Measurements from ENCODE around the gene CCL5.

DNA sequence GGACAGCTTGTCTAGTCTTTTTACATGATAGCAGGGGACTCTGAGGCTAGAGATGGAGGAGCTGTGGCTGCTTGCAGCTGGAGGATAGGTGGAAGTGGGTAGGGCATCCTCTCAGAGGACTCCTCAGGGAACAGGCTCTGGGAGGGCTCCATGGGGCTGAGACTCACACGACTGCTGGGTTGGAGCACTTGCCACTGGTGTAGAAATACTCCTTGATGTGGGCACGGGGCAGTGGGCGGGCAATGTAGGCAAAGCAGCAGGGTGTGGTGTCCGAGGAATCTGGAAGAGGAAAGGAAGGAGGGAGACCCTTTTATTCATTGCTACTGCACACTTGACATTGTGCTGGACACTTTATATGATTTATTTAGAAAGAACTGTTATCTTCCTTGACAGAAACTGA lies 1.8 kb downstream of the CCL5 start:
- TF ChIP-seq CTCF (optimal IDR thresholded peaks at IDR 0.05 in 1 of 3, IDR thresholded peaks at IDR 0.05 in 1 of 3, conservative IDR thresholded peaks at IDR 0.05 in 1 of 3; ENCODE audit: extremely low read depth in 1 of 3, insufficient read depth in 2 of 3, low read length in 3 of 3), result no peak
- no peak for TF ChIP-seq EZH2 (IDR thresholded peaks at IDR 0.05; ENCODE audit: low read length)
